ENCODE data around the gene ZFPM1. TPM values are rescaled to one million over a fixed set of nuclear protein-coding genes. Genes with fewer than 3 reads are reported as not detected.

The ZFPM1 gene
- total RNA-seq, 1 experiment from 2014 or later = 1.1 TPM

GRCh38 chr16:88504489-88505404 is 51.7 kb downstream of the ZFPM1 start:
- Histone ChIP-seq H3K36me3 (replicated peaks; ENCODE audit: control insufficient read depth, insufficient read depth, low read length) (no peaks in the 10 kb centered on the region), H3K27me3 (ENCODE audit: control insufficient read depth, insufficient read depth, low read length) (no peaks in the 10 kb centered on the region), H3K4me3 (ENCODE audit: insufficient read depth, low read depth, low read length) (no peak overlapping the region)
- no peak for DNase-seq

GRCh38 chr16:88505405-88506082 is 52.5 kb downstream of the ZFPM1 start:
- H3K27me3 ChIP-seq (ENCODE audit: control insufficient read depth, insufficient read depth, low read length) = no peaks in the 10 kb centered on the region
- DNase-seq = peak; percentile 90
- H3K36me3 ChIP-seq (replicated peaks; ENCODE audit: control insufficient read depth, insufficient read depth, low read length) = no peaks in the 10 kb centered on the region
- no peak overlapping the region for H3K4me3 ChIP-seq (ENCODE audit: insufficient read depth, low read depth, low read length)

- H3K36me3 ChIP-seq (replicated peaks; ENCODE audit: control insufficient read depth, insufficient read depth, low read length) = no peaks in the 10 kb centered on the region
- H3K27me3 ChIP-seq (ENCODE audit: control insufficient read depth, insufficient read depth, low read length) = no peaks in the 10 kb centered on the region
- no peak for DNase-seq
- no peak overlapping the region for H3K4me3 ChIP-seq (ENCODE audit: insufficient read depth, low read depth, low read length)
Observed at GRCh38 chr16:88506723-88507122, 53.6 kb downstream of the ZFPM1 start.

- Histone ChIP-seq H3K4me3 (ENCODE audit: insufficient read depth, low read depth, low read length) (no peak overlapping the region), H3K27me3 (ENCODE audit: control insufficient read depth, insufficient read depth, low read length) (no peaks in the 10 kb centered on the region), H3K36me3 (replicated peaks; ENCODE audit: control insufficient read depth, insufficient read depth, low read length) (no peaks in the 10 kb centered on the region)
- no peak for DNase-seq
Observed at GRCh38 chr16:88507231-88507743, 54.2 kb downstream of the ZFPM1 start.

- no peak for DNase-seq
- H3K27me3 ChIP-seq (ENCODE audit: control insufficient read depth, insufficient read depth, low read length) = no peaks in the 10 kb centered on the region
Observed at GRCh38 chr16:88508376-88508867, 55.3 kb downstream of the ZFPM1 start.

GRCh38 chr16:88508868-88509748 is 56.0 kb downstream of the ZFPM1 start:
- no peak for DNase-seq
- no peaks in the 10 kb centered on the region for H3K27me3 ChIP-seq (ENCODE audit: control insufficient read depth, insufficient read depth, low read length)

More at GRCh38 chr16:88508376-88508867, 55.3 kb downstream of the ZFPM1 start:
- no peak overlapping the region for H3K4me3 ChIP-seq (ENCODE audit: insufficient read depth, low read depth, low read length)
- H3K36me3 ChIP-seq (replicated peaks; ENCODE audit: control insufficient read depth, insufficient read depth, low read length) = no peaks in the 10 kb centered on the region

GRCh38 chr16:88509749-88510069 is 56.6 kb downstream of the ZFPM1 start:
- no peak for DNase-seq

More at GRCh38 chr16:88508868-88509748, 56.0 kb downstream of the ZFPM1 start:
- no peak overlapping the region for H3K4me3 ChIP-seq (ENCODE audit: insufficient read depth, low read depth, low read length)
- H3K36me3 ChIP-seq (replicated peaks; ENCODE audit: control insufficient read depth, insufficient read depth, low read length) = no peaks in the 10 kb centered on the region

GRCh38 chr16:88510091-88510994 is 57.3 kb downstream of the ZFPM1 start:
- Histone ChIP-seq H3K27me3 (ENCODE audit: control insufficient read depth, insufficient read depth, low read length) (no peaks in the 10 kb centered on the region), H3K4me3 (ENCODE audit: insufficient read depth, low read depth, low read length) (no peak overlapping the region), H3K36me3 (replicated peaks; ENCODE audit: control insufficient read depth, insufficient read depth, low read length) (no peaks in the 10 kb centered on the region)
- DNase-seq = no peak

More at GRCh38 chr16:88509749-88510069, 56.6 kb downstream of the ZFPM1 start:
- H3K4me3 ChIP-seq (ENCODE audit: insufficient read depth, low read depth, low read length) = no peak overlapping the region
- H3K27me3 ChIP-seq (ENCODE audit: control insufficient read depth, insufficient read depth, low read length) = no peaks in the 10 kb centered on the region
- no peaks in the 10 kb centered on the region for H3K36me3 ChIP-seq (replicated peaks; ENCODE audit: control insufficient read depth, insufficient read depth, low read length)

GRCh38 chr16:88511060-88511459 is 58.0 kb downstream of the ZFPM1 start:
- no peaks in the 10 kb centered on the region for H3K27me3 ChIP-seq (ENCODE audit: control insufficient read depth, insufficient read depth, low read length)
- DNase-seq = no peak
- no peak overlapping the region for H3K4me3 ChIP-seq (ENCODE audit: insufficient read depth, low read depth, low read length)
- H3K36me3 ChIP-seq (replicated peaks; ENCODE audit: control insufficient read depth, insufficient read depth, low read length) = no peaks in the 10 kb centered on the region

- Histone ChIP-seq H3K36me3 (replicated peaks; ENCODE audit: control insufficient read depth, insufficient read depth, low read length) (no peaks in the 10 kb centered on the region), H3K27me3 (ENCODE audit: control insufficient read depth, insufficient read depth, low read length) (no peaks in the 10 kb centered on the region), H3K4me3 (ENCODE audit: insufficient read depth, low read depth, low read length) (no peak overlapping the region)
- no peak for DNase-seq
Observed at GRCh38 chr16:88511906-88512305, 58.8 kb downstream of the ZFPM1 start.

GRCh38 chr16:88512728-88513696 is 59.9 kb downstream of the ZFPM1 start:
- no peaks in the 10 kb centered on the region for H3K27me3 ChIP-seq (ENCODE audit: control insufficient read depth, insufficient read depth, low read length)
- H3K4me3 ChIP-seq (ENCODE audit: insufficient read depth, low read depth, low read length) = no peak overlapping the region
- no peaks in the 10 kb centered on the region for H3K36me3 ChIP-seq (replicated peaks; ENCODE audit: control insufficient read depth, insufficient read depth, low read length)
- no peak for DNase-seq

- DNase-seq = no peak
- Histone ChIP-seq H3K4me3 (ENCODE audit: insufficient read depth, low read depth, low read length) (no peak overlapping the region), H3K27me3 (ENCODE audit: control insufficient read depth, insufficient read depth, low read length) (no peaks in the 10 kb centered on the region), H3K36me3 (replicated peaks; ENCODE audit: control insufficient read depth, insufficient read depth, low read length) (no peaks in the 10 kb centered on the region)
Observed at GRCh38 chr16:88514070-88514469, 61.0 kb downstream of the ZFPM1 start.
